Stimulated activated CD4-positive, alpha-beta T cell treated with anti-CD3 and anti-CD28 coated beads, Interleukin-15, amount 100 ng/mL, for 1 hour (primary cell): Measurements from ENCODE around the gene DOCK11.
"Not testable (repeated sequence)": the region's sequence is repeated elsewhere in the genome, so short reads cannot be mapped to it uniquely, and the experiment has no call there.

Experiments used
- DNase-seq, 2 donors: peaks; one replicate each; pipeline ENCODE4 v3.0.0-alpha.2; 2020; ENCODE audit warnings: low read depth in 1 of 2, low spot score in 1 of 2

DOCK11 gene

DNA sequence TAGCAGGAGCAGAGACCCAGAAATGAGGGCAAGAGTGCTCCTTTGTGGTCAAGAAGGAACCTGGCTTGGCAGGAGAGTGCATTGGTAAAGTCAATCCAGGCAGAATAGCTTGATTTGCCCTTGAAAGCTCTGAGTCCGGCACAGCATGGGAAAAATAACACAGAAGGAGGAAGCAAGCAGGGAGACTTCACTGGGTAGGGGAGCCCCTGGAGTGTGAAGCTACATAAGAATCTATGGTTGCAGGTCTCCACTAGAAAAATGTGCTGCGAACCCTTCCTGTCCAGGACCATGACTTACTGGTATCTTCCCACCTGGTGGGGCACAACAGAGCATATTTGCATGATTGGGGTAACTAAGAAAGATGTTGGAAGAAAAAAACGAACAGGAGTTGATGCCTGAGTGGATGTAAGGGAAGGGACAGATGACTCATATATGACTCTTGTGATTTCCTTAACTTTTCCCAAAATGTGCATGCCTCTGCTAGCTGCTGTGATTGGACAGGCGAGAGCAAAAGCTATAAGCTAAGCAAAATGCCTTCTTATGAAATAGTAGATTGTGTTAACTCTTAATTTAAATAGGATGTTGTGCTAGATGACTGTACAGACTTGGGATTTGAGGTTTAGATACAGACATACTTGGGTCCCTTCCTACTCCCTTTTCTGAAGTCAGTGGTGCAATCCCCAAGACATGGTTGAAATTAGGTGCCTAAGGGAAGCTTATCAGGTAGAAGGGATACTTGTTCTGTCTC lies 235.1 kb downstream of the DOCK11 start:
- no peak for DNase-seq

DNA sequence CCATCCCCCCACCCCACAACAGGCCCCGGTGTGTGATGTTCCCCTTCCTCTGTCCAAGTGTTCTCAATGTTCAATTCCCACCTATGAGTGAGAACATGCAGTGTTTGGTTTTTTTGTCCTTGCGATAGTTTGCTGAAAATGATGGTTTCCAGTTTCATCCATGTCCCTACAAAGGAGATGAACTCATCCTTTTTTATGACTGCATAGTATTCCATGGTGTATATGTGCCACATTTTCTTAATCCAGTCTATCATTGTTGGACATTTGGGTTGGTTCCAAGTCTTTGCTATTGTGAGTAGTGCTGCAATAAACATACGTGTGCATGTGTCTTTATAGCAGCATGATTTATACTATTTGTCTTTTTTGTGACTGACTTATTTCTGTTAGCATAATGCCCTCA lies 236.9 kb downstream of the DOCK11 start:
- DNase-seq: not testable (repeated sequence)

DNA sequence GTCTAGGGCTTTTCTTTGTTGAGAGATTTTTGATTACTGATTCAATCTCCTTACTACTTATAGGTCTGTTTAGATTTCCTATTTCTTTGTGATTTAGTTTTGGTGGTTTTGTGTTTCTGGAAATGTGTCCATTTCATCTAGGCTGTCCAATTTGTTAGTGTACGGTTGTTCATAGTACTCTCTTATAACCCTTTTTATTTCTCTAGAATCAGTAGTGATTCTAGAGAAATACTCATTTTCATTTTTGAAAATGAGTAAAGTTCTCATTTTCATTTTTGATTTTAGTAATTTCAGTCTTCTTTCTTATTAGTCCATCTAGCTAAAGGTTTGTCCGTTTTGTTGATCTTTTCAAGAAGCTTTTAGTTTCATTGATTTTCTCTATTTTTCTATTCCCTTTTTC lies 239.3 kb downstream of the DOCK11 start:
- no peak for DNase-seq
